Progenitor cell of endocrine pancreas (in vitro differentiated cells): ENCODE measurements around the gene CHCHD3. TPM values are rescaled to one million over a fixed set of nuclear protein-coding genes. Genes with fewer than 3 reads are reported as not detected.

ENCODE experiments used
- DNase-seq: peaks from one replicate; pipeline ENCODE4 v3.0.0; 2021; ENCODE audit warnings: low spot score; ENCODE audit not compliant: unreplicated experiment
- H3K27ac Mint-ChIP-seq: 2 replicates; pipeline ENCODE4 v1.8.0; 2021; ENCODE audit warnings: mild to moderate bottlenecking, moderate library complexity, mixed read lengths
- H3K27me3 Mint-ChIP-seq: 2 replicates; pipeline ENCODE4 v1.8.0; 2021; ENCODE audit warnings: mixed read lengths
- H3K36me3 Mint-ChIP-seq: 2 replicates; pipeline ENCODE4 v1.8.0; 2022; ENCODE audit warnings: mixed read lengths; ENCODE audit not compliant: insufficient read depth
- H3K4me1 Mint-ChIP-seq: 2 replicates; pipeline ENCODE4 v1.8.0; 2021; ENCODE audit warnings: low read depth, mixed read lengths
- H3K4me3 Mint-ChIP-seq: 2 replicates; pipeline ENCODE4 v1.8.0; 2021; ENCODE audit warnings: low read depth, mild to moderate bottlenecking, moderate library complexity, mixed read lengths
- H3K9me3 Mint-ChIP-seq: 2 replicates; pipeline ENCODE4 v1.8.0; 2021; ENCODE audit warnings: low read depth, mixed read lengths
- total RNA-seq: library from RNA; stranded (reverse); gene quantifications from 2 replicates; pipeline ENCODE4 v1.2.1, GENCODE V29; 2021
- TF ChIP-seq, protein P1 (sequence below): fragments of 200-600 bp; sonication (generic); IDR thresholded peaks from one replicate; pipeline ENCODE4 v1.5.0; 2021; ENCODE audit warnings: antibody characterized with exemption, mild to moderate bottlenecking; ENCODE audit not compliant: unreplicated experiment

CHCHD3 gene
- total RNA-seq, 1 donor from 2014 or later: 67.3 TPM

- Mint-ChIP-seq H3K4me1 (peaks cover 2% of the 10 kb centered on the region), H3K4me3 (no peak overlapping the region), H3K36me3 (peaks cover 8% of the 10 kb centered on the region), H3K27ac (no peak overlapping the region), H3K27me3 (no peaks in the 10 kb centered on the region), H3K9me3 (no peaks in the 10 kb centered on the region)
- DNase-seq: no peak
- TF ChIP-seq, protein P1, sequence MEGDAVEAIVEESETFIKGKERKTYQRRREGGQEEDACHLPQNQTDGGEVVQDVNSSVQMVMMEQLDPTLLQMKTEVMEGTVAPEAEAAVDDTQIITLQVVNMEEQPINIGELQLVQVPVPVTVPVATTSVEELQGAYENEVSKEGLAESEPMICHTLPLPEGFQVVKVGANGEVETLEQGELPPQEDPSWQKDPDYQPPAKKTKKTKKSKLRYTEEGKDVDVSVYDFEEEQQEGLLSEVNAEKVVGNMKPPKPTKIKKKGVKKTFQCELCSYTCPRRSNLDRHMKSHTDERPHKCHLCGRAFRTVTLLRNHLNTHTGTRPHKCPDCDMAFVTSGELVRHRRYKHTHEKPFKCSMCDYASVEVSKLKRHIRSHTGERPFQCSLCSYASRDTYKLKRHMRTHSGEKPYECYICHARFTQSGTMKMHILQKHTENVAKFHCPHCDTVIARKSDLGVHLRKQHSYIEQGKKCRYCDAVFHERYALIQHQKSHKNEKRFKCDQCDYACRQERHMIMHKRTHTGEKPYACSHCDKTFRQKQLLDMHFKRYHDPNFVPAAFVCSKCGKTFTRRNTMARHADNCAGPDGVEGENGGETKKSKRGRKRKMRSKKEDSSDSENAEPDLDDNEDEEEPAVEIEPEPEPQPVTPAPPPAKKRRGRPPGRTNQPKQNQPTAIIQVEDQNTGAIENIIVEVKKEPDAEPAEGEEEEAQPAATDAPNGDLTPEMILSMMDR: no peak
Observed at GRCh38 chr7:132950725-132951124, 131.2 kb downstream of the CHCHD3 start.

DNA sequence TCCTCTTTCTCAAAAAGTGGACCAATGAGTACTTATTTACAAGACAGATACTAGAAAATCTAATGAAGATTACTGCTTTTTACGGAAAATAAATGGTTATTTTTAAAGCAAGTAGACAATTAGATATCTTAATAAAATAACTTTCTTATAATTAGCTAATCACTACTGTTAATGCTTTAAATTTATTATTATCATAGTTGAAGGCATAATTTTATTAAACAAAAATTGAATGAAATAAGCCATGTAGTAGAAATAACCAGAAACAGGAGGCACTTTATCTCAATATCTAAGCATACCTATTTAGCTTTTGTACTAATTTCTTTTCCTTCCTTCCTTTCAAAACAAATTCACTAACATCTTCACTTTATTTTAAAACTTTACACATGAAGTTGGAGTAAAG is 134.9 kb downstream of the CHCHD3 start:
- no peak overlapping the region for H3K27ac Mint-ChIP-seq
- TF ChIP-seq, protein P1: no peak
- H3K4me3 Mint-ChIP-seq: no peak overlapping the region
- H3K4me1 Mint-ChIP-seq: no peaks in the 10 kb centered on the region
- no peaks in the 10 kb centered on the region for H3K27me3 Mint-ChIP-seq
- H3K9me3 Mint-ChIP-seq: no peaks in the 10 kb centered on the region
- peaks cover 3% of the 10 kb centered on the region for H3K36me3 Mint-ChIP-seq
- no peak for DNase-seq

GRCh38 chr7:132944774-132945173 is 137.1 kb downstream of the CHCHD3 start:
- no peak for DNase-seq
- no peak overlapping the region for H3K27ac Mint-ChIP-seq
- TF ChIP-seq, protein P1: no peak

GRCh38 chr7:132943645-132944044 is 138.2 kb downstream of the CHCHD3 start:
- Mint-ChIP-seq H3K4me1 (no peaks in the 10 kb centered on the region), H3K27me3 (no peaks in the 10 kb centered on the region), H3K4me3 (no peak overlapping the region), H3K27ac (no peak overlapping the region), H3K36me3 (peaks cover 3% of the 10 kb centered on the region), H3K9me3 (no peaks in the 10 kb centered on the region)
- TF ChIP-seq, protein P1: no peak
- no peak for DNase-seq

More at GRCh38 chr7:132944774-132945173, 137.1 kb downstream of the CHCHD3 start:
- Mint-ChIP-seq H3K9me3 (no peaks in the 10 kb centered on the region), H3K36me3 (peaks cover 3% of the 10 kb centered on the region), H3K4me3 (no peak overlapping the region), H3K27me3 (no peaks in the 10 kb centered on the region), H3K4me1 (no peaks in the 10 kb centered on the region)

DNA sequence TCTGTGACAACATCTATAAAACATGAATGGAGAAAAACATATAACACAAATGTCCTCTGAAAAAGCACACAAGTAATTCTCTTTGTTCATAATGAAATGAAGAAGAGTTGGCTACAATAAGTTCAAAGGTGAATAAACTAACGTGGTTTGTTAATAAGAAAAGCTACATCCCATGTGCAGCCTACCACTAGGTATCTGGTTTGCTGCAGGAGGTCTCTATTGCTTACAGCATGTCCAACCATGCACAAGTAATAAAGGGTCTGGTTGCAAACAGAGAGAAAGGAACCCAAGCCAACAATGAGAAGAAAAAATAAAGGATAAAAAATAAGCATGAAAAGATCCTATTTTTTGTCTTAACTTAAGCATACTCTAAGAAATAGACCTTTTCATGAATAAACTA is 139.2 kb downstream of the CHCHD3 start:
- no peak overlapping the region for H3K27ac Mint-ChIP-seq
- no peak for DNase-seq
- no peaks in the 10 kb centered on the region for H3K36me3 Mint-ChIP-seq
- H3K9me3 Mint-ChIP-seq: no peaks in the 10 kb centered on the region
- TF ChIP-seq, protein P1: no peak
- no peaks in the 10 kb centered on the region for H3K4me1 Mint-ChIP-seq
- H3K4me3 Mint-ChIP-seq: no peak overlapping the region
- H3K27me3 Mint-ChIP-seq: no peaks in the 10 kb centered on the region
